NK-92 treated with Interleukin-12 subunit alpha and Interleukin-12 subunit beta, amount 100 ng/mL, for 24 hours (cell line): ENCODE data around the gene ST6GALNAC6.
"Not testable (repeated sequence)": the region's sequence is repeated elsewhere in the genome, so short reads cannot be mapped to it uniquely, and the experiment has no call there.

Experiments used
- DNase-seq: peaks from one replicate; lab custom pipeline; 2025; lab: John Stamatoyannopoulos, UW

Gene ST6GALNAC6

GRCh38 chr9:127854960-127855359 lies 44.4 kb downstream of the ST6GALNAC6 start:
- no peak for DNase-seq

- no peak for DNase-seq
These were observed 45.1 kb downstream of the ST6GALNAC6 start, which contains the start of gene ENG for GRCh38 chr9:127854184-127854806. Gene ENG (minus strand): TSS chr9:127854658. CDS start chr9:127854355, 303 bp downstream.

GRCh38 chr9:127853312-127854183 lies 45.9 kb downstream of the ST6GALNAC6 start:
- no peak for DNase-seq

GRCh38 chr9:127852829-127853228 lies 46.6 kb downstream of the ST6GALNAC6 start:
- no peak for DNase-seq

GRCh38 chr9:127850286-127850830 lies 49.0 kb downstream of the ST6GALNAC6 start:
- no peak for DNase-seq

- no peak for DNase-seq
These were observed 50.5 kb downstream of the ST6GALNAC6 start for GRCh38 chr9:127848756-127849504.

GRCh38 chr9:127847833-127848755 lies 51.3 kb downstream of the ST6GALNAC6 start:
- no peak for DNase-seq

GRCh38 chr9:127847178-127847510 lies 52.3 kb downstream of the ST6GALNAC6 start:
- DNase-seq = no peak

GRCh38 chr9:127846443-127847177 lies 52.8 kb downstream of the ST6GALNAC6 start:
- no peak for DNase-seq

- DNase-seq = not testable (repeated sequence)
These were observed 53.8 kb downstream of the ST6GALNAC6 start for GRCh38 chr9:127845619-127846018.

GRCh38 chr9:127844821-127845359 lies 54.5 kb downstream of the ST6GALNAC6 start:
- no peak for DNase-seq

- DNase-seq = no peak
These were observed 58.1 kb downstream of the ST6GALNAC6 start for GRCh38 chr9:127841087-127841835.

GRCh38 chr9:127838375-127839078 lies 60.9 kb downstream of the ST6GALNAC6 start:
- DNase-seq = no peak

GRCh38 chr9:127837346-127837745 lies 62.1 kb downstream of the ST6GALNAC6 start:
- DNase-seq = no peak

- DNase-seq = not testable (repeated sequence)
These were observed 62.8 kb downstream of the ST6GALNAC6 start for GRCh38 chr9:127836561-127836960.

GRCh38 chr9:127835991-127836516 lies 63.3 kb downstream of the ST6GALNAC6 start:
- no peak for DNase-seq
